OCI-M2 (cell line): ENCODE results near the gene ERAS.
"Not testable (repeated sequence)": the region's sequence is repeated elsewhere in the genome, so short reads cannot be mapped to it uniquely, and the experiment has no call there.

Source experiments
- DNase-seq: peaks from one replicate; lab custom pipeline; 2025; ENCODE audit not compliant: unreplicated experiment; lab: John Stamatoyannopoulos, UW

ERAS gene

GRCh38 chrX:48794911-48795515 is 31.3 kb upstream of the ERAS start:
- peak; percentile 64 for DNase-seq

- DNase-seq = no peak
Measured at GRCh38 chrX:48798318-48798717, 28.0 kb upstream of the ERAS start.

- peak; percentile 85 for DNase-seq
Measured at GRCh38 chrX:48800574-48801279, 25.6 kb upstream of the ERAS start.

- peak; percentile 93 for DNase-seq
Measured at GRCh38 chrX:48801280-48802088, 24.8 kb upstream of the ERAS start, which contains the start of gene HDAC6. Gene HDAC6, plus strand, starts transcription at chrX:48802067. Its CDS starts 626 bp downstream, at chrX:48802693.

GRCh38 chrX:48802089-48802904 is 24.0 kb upstream of the ERAS start:
- DNase-seq = peak; percentile 75

- no peak for DNase-seq
Measured at GRCh38 chrX:48802905-48803200, 23.5 kb upstream of the ERAS start.

GRCh38 chrX:48806081-48806480 is 20.2 kb upstream of the ERAS start:
- DNase-seq = no peak

- no peak for DNase-seq
Measured at GRCh38 chrX:48813644-48814043, 12.7 kb upstream of the ERAS start.

- no peak for DNase-seq
Measured at GRCh38 chrX:48814722-48815121, 11.6 kb upstream of the ERAS start.

GRCh38 chrX:48815266-48815665 is 11.0 kb upstream of the ERAS start:
- no peak for DNase-seq

- no peak for DNase-seq
Measured at GRCh38 chrX:48816014-48816810, 10.1 kb upstream of the ERAS start.

GRCh38 chrX:48818098-48818497 is 8.2 kb upstream of the ERAS start:
- DNase-seq = no peak

GRCh38 chrX:48818866-48819265 is 7.4 kb upstream of the ERAS start:
- DNase-seq = no peak

GRCh38 chrX:48819394-48819793 is 6.9 kb upstream of the ERAS start:
- DNase-seq = not testable (repeated sequence)

- no peak for DNase-seq
Measured at GRCh38 chrX:48823053-48823452, 3.3 kb upstream of the ERAS start.

- DNase-seq = no peak
Measured at GRCh38 chrX:48824066-48824465, 2.2 kb upstream of the ERAS start.

- DNase-seq = no peak
Measured at GRCh38 chrX:48826876-48827653, 752 bp downstream of the ERAS start.

GRCh38 chrX:48827654-48827968 is 1.3 kb downstream of the ERAS start:
- no peak for DNase-seq

- no peak for DNase-seq
Measured at GRCh38 chrX:48829016-48829735, 2.9 kb downstream of the ERAS start.
